ENCODE results near the gene PCSK6. TPM values are rescaled to one million over a fixed set of nuclear protein-coding genes. Genes with fewer than 3 reads are reported as not detected.

Gene PCSK6
- total RNA-seq, 1 donor from 2014 or later: 1.3 TPM

DNA sequence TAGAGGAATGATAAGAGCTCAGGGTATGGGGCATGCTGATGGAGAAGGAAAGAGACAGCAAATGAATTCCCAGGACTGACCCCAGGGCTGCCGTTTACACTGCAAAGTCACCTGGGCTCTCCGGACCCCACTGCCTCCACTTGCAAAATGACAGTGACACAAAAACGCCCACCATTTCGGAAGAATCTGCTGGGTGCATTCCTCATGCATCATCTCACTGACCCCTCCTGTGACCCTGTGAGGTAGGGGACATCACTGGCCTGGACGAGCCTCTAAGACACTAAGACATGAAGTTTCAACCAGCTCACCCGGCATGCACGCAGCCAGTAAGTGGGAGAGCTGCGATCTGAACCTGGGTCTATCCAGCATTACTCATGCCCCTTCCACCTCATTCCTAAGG lies 60.3 kb downstream of the PCSK6 start:
- H3K79me2 ChIP-seq (ENCODE audit: insufficient read depth, low read length): no peaks in the 10 kb centered on the region
- H3K27me3 ChIP-seq (ENCODE audit: insufficient read depth, low read length): no peaks in the 10 kb centered on the region
- Mint-ChIP-seq H3K4me3 (ENCODE audit: unreplicated experiment) (no peak overlapping the region), H3K27me3 (ENCODE audit: low read depth, unreplicated experiment) (peaks cover 35% of the 10 kb centered on the region), H3K36me3 (ENCODE audit: low read depth, unreplicated experiment) (no peaks in the 10 kb centered on the region), H3K9me3 (ENCODE audit: unreplicated experiment) (no peaks in the 10 kb centered on the region), H3K4me1 (ENCODE audit: low read depth, unreplicated experiment) (peaks cover 7% of the 10 kb centered on the region), H3K27ac (ENCODE audit: unreplicated experiment) (no peak overlapping the region)
- no peak overlapping the region for H3K9ac ChIP-seq (ENCODE audit: low read length)
- no peaks in the 10 kb centered on the region for H4K20me1 ChIP-seq (ENCODE audit: insufficient read depth, low read length)
- no peaks in the 10 kb centered on the region for H3K36me3 ChIP-seq (ENCODE audit: insufficient read depth, low read length)
- H3K27ac ChIP-seq (ENCODE audit: low read depth, low read length): no peak overlapping the region
- H3K4me1 ChIP-seq (ENCODE audit: insufficient read depth, low read length): no peaks in the 10 kb centered on the region
- no peaks in the 10 kb centered on the region for H3K9me3 ChIP-seq (ENCODE audit: insufficient read depth, low read depth, low read length)
- FAIRE-seq (no peak), DNase-seq (ENCODE audit: low read depth) (no peak)
- H3K4me2 ChIP-seq (ENCODE audit: low read length): no peak overlapping the region
- no peak overlapping the region for H3K4me3 ChIP-seq (ENCODE audit: insufficient read depth, low read depth, low read length)
- no peak overlapping the region for H2AFZ ChIP-seq (ENCODE audit: low read depth, low read length)
- TF ChIP-seq CTCF (IDR thresholded peaks at IDR 0.05; ENCODE audit: insufficient read depth, low read depth, low read length): no peak
- no peak for TF ChIP-seq EZH2 (IDR thresholded peaks at IDR 0.05; ENCODE audit: insufficient read depth, low read length)

GRCh38 chr15:101428758-101429157 lies 60.7 kb downstream of the PCSK6 start:
- Histone ChIP-seq H3K4me1 (ENCODE audit: insufficient read depth, low read length) (no peaks in the 10 kb centered on the region), H3K4me2 (ENCODE audit: low read length) (no peak overlapping the region), H2AFZ (ENCODE audit: low read depth, low read length) (no peak overlapping the region), H4K20me1 (ENCODE audit: insufficient read depth, low read length) (no peaks in the 10 kb centered on the region), H3K9ac (ENCODE audit: low read length) (no peak overlapping the region), H3K27me3 (ENCODE audit: insufficient read depth, low read length) (no peaks in the 10 kb centered on the region), H3K4me3 (ENCODE audit: insufficient read depth, low read depth, low read length) (no peak overlapping the region), H3K79me2 (ENCODE audit: insufficient read depth, low read length) (no peaks in the 10 kb centered on the region), H3K36me3 (ENCODE audit: insufficient read depth, low read length) (no peaks in the 10 kb centered on the region), H3K27ac (ENCODE audit: low read depth, low read length) (no peak overlapping the region), H3K9me3 (ENCODE audit: insufficient read depth, low read depth, low read length) (no peaks in the 10 kb centered on the region)
- FAIRE-seq: no peak
- Mint-ChIP-seq H3K4me3 (ENCODE audit: unreplicated experiment) (no peak overlapping the region), H3K27ac (ENCODE audit: unreplicated experiment) (no peak overlapping the region), H3K4me1 (ENCODE audit: low read depth, unreplicated experiment) (peaks cover 7% of the 10 kb centered on the region), H3K9me3 (ENCODE audit: unreplicated experiment) (no peaks in the 10 kb centered on the region), H3K27me3 (ENCODE audit: low read depth, unreplicated experiment) (peaks cover 34% of the 10 kb centered on the region), H3K36me3 (ENCODE audit: low read depth, unreplicated experiment) (no peaks in the 10 kb centered on the region)
- TF ChIP-seq EZH2 (IDR thresholded peaks at IDR 0.05; ENCODE audit: insufficient read depth, low read length): no peak
- no peak for TF ChIP-seq CTCF (IDR thresholded peaks at IDR 0.05; ENCODE audit: insufficient read depth, low read depth, low read length)
- no peak for DNase-seq (ENCODE audit: low read depth)

- Mint-ChIP-seq H3K4me3 (ENCODE audit: unreplicated experiment) (no peak overlapping the region), H3K27ac (ENCODE audit: unreplicated experiment) (no peak overlapping the region), H3K36me3 (ENCODE audit: low read depth, unreplicated experiment) (no peaks in the 10 kb centered on the region), H3K4me1 (ENCODE audit: low read depth, unreplicated experiment) (peaks cover 7% of the 10 kb centered on the region), H3K27me3 (ENCODE audit: low read depth, unreplicated experiment) (peaks cover 34% of the 10 kb centered on the region), H3K9me3 (ENCODE audit: unreplicated experiment) (no peaks in the 10 kb centered on the region)
- H3K4me2 ChIP-seq (ENCODE audit: low read length): no peak overlapping the region
- H3K9ac ChIP-seq (ENCODE audit: low read length): no peak overlapping the region
- no peak overlapping the region for H3K4me3 ChIP-seq (ENCODE audit: insufficient read depth, low read depth, low read length)
- H4K20me1 ChIP-seq (ENCODE audit: insufficient read depth, low read length): no peaks in the 10 kb centered on the region
- no peaks in the 10 kb centered on the region for H3K27me3 ChIP-seq (ENCODE audit: insufficient read depth, low read length)
- no peak for FAIRE-seq
- H2AFZ ChIP-seq (ENCODE audit: low read depth, low read length): no peak overlapping the region
- H3K9me3 ChIP-seq (ENCODE audit: insufficient read depth, low read depth, low read length): no peaks in the 10 kb centered on the region
- no peak overlapping the region for H3K27ac ChIP-seq (ENCODE audit: low read depth, low read length)
- TF ChIP-seq CTCF (IDR thresholded peaks at IDR 0.05; ENCODE audit: insufficient read depth, low read depth, low read length): no peak
- H3K36me3 ChIP-seq (ENCODE audit: insufficient read depth, low read length): no peaks in the 10 kb centered on the region
- H3K4me1 ChIP-seq (ENCODE audit: insufficient read depth, low read length): no peaks in the 10 kb centered on the region
- H3K79me2 ChIP-seq (ENCODE audit: insufficient read depth, low read length): no peaks in the 10 kb centered on the region
- DNase-seq (ENCODE audit: low read depth): no peak
Measured at GRCh38 chr15:101427606-101428487, 61.7 kb downstream of the PCSK6 start.
